Spleen (tissue), 7 donors: ENCODE results near the gene PRKX.
"Not testable (repeated sequence)": the region's sequence is repeated elsewhere in the genome, so short reads cannot be mapped to it uniquely, and the experiment has no call there.

Experiments
- POLR2A ChIP-seq, 3 donors: fragments of 450-650 bp; IDR thresholded peaks; one replicate each; pipeline ENCODE4 v1.5.1; 2017; ENCODE audit warnings: antibody characterized with exemption in 3 of 3, mild to moderate bottlenecking in 1 of 3
- POLR2AphosphoS5 ChIP-seq, 3 donors: sonication (generic); formaldehyde crosslinking; IDR thresholded peaks; one replicate each; pipeline ENCODE4 v1.5.1; 2017; ENCODE audit warnings: antibody characterized with exemption in 3 of 3
- TF ChIP-seq, protein P1 (sequence below), 11 experiments: fragments of 200-600 bp in 7 of 11; fragments of 450-650 bp in 4 of 11; sonication (generic) in 4 of 11; IDR thresholded peaks in 8 of 11; conservative IDR thresholded peaks in 3 of 11; 1 replicate in 7 of 11; 2 replicates in 4 of 11; pipeline versions ENCODE4 v1.4.0 to v1.8.0; 2016 to 2021; ENCODE audit warnings: antibody characterized with exemption in 11 of 11, inconsistent platforms in 4 of 11, mild to moderate bottlenecking in 1 of 11
- donor health status: DM: no; HTN: no; CAD: no; lungs with moderate emphysema.
- donor health status: DM: no; HTN: no; CAD: no.
- donor health status: DM: no; HTN: no; CAD: no.

- not testable (repeated sequence) for TF ChIP-seq POLR2AphosphoS5, POLR2A (IDR thresholded peaks at IDR 0.05)
- TF ChIP-seq, protein P1, sequence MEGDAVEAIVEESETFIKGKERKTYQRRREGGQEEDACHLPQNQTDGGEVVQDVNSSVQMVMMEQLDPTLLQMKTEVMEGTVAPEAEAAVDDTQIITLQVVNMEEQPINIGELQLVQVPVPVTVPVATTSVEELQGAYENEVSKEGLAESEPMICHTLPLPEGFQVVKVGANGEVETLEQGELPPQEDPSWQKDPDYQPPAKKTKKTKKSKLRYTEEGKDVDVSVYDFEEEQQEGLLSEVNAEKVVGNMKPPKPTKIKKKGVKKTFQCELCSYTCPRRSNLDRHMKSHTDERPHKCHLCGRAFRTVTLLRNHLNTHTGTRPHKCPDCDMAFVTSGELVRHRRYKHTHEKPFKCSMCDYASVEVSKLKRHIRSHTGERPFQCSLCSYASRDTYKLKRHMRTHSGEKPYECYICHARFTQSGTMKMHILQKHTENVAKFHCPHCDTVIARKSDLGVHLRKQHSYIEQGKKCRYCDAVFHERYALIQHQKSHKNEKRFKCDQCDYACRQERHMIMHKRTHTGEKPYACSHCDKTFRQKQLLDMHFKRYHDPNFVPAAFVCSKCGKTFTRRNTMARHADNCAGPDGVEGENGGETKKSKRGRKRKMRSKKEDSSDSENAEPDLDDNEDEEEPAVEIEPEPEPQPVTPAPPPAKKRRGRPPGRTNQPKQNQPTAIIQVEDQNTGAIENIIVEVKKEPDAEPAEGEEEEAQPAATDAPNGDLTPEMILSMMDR (IDR thresholded peaks at IDR 0.05 in 8 of 11, conservative IDR thresholded peaks at IDR 0.05 in 3 of 11), result not testable (repeated sequence)
Measured at GRCh38 chrX:3740946-3741345, 27.5 kb upstream of the PRKX start.
